ENCODE measurements around the gene PTCH1. TPM values are rescaled to one million over a fixed set of nuclear protein-coding genes. Genes with fewer than 3 reads are reported as not detected.

The PTCH1 gene
- polyA plus RNA-seq, 1 donor (not counting 4 experiments of a cell fraction or from before 2014, with no cell fraction given), result 1.7 TPM

DNA sequence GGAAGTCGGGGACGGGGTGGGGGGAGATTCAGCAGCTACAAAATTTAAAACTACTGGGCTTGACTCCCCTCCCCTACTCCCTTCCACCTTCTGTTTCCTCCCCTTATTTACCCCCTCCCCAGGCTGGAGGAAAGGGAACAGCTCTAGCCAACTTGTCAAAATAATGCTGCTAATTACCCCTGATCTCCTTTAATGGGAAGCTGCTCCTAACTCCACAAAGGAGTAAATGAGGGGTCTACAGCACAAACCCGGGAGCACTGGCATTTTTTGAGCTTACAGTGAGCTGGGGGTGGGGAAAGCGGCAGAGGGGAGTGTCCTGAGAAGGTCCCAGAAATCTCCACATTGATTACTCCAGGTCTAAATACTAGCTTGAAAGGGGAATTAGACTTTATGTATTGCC, 3.1 kb downstream of the PTCH1 start:
- H4K20me1 ChIP-seq (ENCODE audit: control insufficient read depth, extremely low read depth, insufficient read depth, low read length), result no peaks in the 10 kb centered on the region
- TF ChIP-seq, protein P1, sequence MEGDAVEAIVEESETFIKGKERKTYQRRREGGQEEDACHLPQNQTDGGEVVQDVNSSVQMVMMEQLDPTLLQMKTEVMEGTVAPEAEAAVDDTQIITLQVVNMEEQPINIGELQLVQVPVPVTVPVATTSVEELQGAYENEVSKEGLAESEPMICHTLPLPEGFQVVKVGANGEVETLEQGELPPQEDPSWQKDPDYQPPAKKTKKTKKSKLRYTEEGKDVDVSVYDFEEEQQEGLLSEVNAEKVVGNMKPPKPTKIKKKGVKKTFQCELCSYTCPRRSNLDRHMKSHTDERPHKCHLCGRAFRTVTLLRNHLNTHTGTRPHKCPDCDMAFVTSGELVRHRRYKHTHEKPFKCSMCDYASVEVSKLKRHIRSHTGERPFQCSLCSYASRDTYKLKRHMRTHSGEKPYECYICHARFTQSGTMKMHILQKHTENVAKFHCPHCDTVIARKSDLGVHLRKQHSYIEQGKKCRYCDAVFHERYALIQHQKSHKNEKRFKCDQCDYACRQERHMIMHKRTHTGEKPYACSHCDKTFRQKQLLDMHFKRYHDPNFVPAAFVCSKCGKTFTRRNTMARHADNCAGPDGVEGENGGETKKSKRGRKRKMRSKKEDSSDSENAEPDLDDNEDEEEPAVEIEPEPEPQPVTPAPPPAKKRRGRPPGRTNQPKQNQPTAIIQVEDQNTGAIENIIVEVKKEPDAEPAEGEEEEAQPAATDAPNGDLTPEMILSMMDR (optimal IDR thresholded peaks at IDR 0.05 in 1 of 3, IDR thresholded peaks at IDR 0.05 in 1 of 3, conservative IDR thresholded peaks at IDR 0.05 in 1 of 3; ENCODE audit: extremely low read depth in 1 of 3, insufficient read depth in 2 of 3, low read length in 3 of 3), result no peak
- no peak for TF ChIP-seq EZH2 (IDR thresholded peaks at IDR 0.05; ENCODE audit: low read length)
- no peak overlapping the region for H3K9ac ChIP-seq (ENCODE audit: control insufficient read depth, extremely low read depth, insufficient read depth, low read length)
- no peaks in the 10 kb centered on the region for H3K36me3 ChIP-seq (ENCODE audit: control insufficient read depth in 2 of 2, extremely low read depth in 1 of 2, insufficient read depth in 2 of 2, low read length in 2 of 2)
- H3K4me3 ChIP-seq (ENCODE audit: control insufficient read depth in 2 of 3, extremely low read depth in 1 of 3, insufficient read depth in 2 of 3, low read depth in 1 of 3, low read length in 3 of 3), result no peak overlapping the region
- H3K27ac ChIP-seq (ENCODE audit: control insufficient read depth, insufficient read depth, low read length), result no peak overlapping the region
- peaks cover 21% of the 10 kb centered on the region for H3K4me1 ChIP-seq (ENCODE audit: control insufficient read depth, extremely low read depth, insufficient read depth, low read length)
- no peak for FAIRE-seq
- no peaks in the 10 kb centered on the region for H3K79me2 ChIP-seq (ENCODE audit: control insufficient read depth, insufficient read depth, low read length)
- dilution Hi-C loops (cut with MboI; ENCODE audit: extremely low pct_ligation_motif_present, low sequenced_read_pairs), result no loop called here
- no peak overlapping the region for H2AFZ ChIP-seq (ENCODE audit: control insufficient read depth, low read length)
- H3K9me1 ChIP-seq (ENCODE audit: control insufficient read depth, extremely low read depth, insufficient read depth, low read length), result no peaks in the 10 kb centered on the region
- no peaks in the 10 kb centered on the region for H3K27me3 ChIP-seq (ENCODE audit: control insufficient read depth, extremely low read depth, insufficient read depth, low read length)
- no peak for DNase-seq (ENCODE audit: low read depth, low spot score)
- no peak overlapping the region for H3K4me2 ChIP-seq (ENCODE audit: control insufficient read depth, extremely low read depth, insufficient read depth, low read depth, low read length)
- H3K9me3 ChIP-seq (ENCODE audit: control insufficient read depth, low read depth, low read length), result no peaks in the 10 kb centered on the region

DNA sequence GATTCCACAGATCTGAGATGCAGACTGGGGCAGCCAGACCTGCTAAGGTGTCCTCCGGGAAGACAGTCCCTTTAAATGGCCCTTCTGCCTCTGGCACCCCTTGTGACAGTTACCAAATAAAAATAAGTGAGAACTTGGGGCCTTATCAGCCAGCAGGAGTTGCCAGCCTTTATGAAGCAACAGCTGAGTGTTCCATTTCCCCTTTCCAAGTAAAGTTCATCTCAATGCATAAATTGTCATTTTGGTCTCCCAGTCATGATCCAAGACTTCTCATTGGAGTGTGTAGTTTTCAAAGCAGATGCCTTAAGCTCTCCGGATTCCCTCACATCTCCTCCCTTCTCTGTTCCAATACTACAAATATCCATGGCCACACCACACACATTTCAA, 4.1 kb downstream of the PTCH1 start:
- Histone ChIP-seq H3K27me3 (ENCODE audit: control insufficient read depth, extremely low read depth, insufficient read depth, low read length) (no peaks in the 10 kb centered on the region), H3K9ac (ENCODE audit: control insufficient read depth, extremely low read depth, insufficient read depth, low read length) (no peak overlapping the region), H3K79me2 (ENCODE audit: control insufficient read depth, insufficient read depth, low read length) (no peaks in the 10 kb centered on the region), H3K36me3 (ENCODE audit: control insufficient read depth in 2 of 2, extremely low read depth in 1 of 2, insufficient read depth in 2 of 2, low read length in 2 of 2) (no peaks in the 10 kb centered on the region), H3K4me1 (ENCODE audit: control insufficient read depth, extremely low read depth, insufficient read depth, low read length) (peaks cover 21% of the 10 kb centered on the region), H3K4me3 (ENCODE audit: control insufficient read depth in 2 of 3, extremely low read depth in 1 of 3, insufficient read depth in 2 of 3, low read depth in 1 of 3, low read length in 3 of 3) (peak overlapping the region in 1 of 3 experiments; percentile 94), H3K9me3 (ENCODE audit: control insufficient read depth, low read depth, low read length) (no peaks in the 10 kb centered on the region), H3K4me2 (ENCODE audit: control insufficient read depth, extremely low read depth, insufficient read depth, low read depth, low read length) (peak overlapping the region; percentile 100), H3K27ac (ENCODE audit: control insufficient read depth, insufficient read depth, low read length) (no peak overlapping the region), H4K20me1 (ENCODE audit: control insufficient read depth, extremely low read depth, insufficient read depth, low read length) (no peaks in the 10 kb centered on the region), H3K9me1 (ENCODE audit: control insufficient read depth, extremely low read depth, insufficient read depth, low read length) (no peaks in the 10 kb centered on the region), H2AFZ (ENCODE audit: control insufficient read depth, low read length) (no peak overlapping the region)
- dilution Hi-C loops (cut with MboI; ENCODE audit: extremely low pct_ligation_motif_present, low sequenced_read_pairs), result no loop called here
- DNase-seq (ENCODE audit: low read depth, low spot score) (no peak), FAIRE-seq (no peak)
- no peak for TF ChIP-seq EZH2 (IDR thresholded peaks at IDR 0.05; ENCODE audit: low read length)
- TF ChIP-seq, protein P1 (optimal IDR thresholded peaks at IDR 0.05 in 1 of 3, IDR thresholded peaks at IDR 0.05 in 1 of 3, conservative IDR thresholded peaks at IDR 0.05 in 1 of 3; ENCODE audit: extremely low read depth in 1 of 3, insufficient read depth in 2 of 3, low read length in 3 of 3), result no peak

Data from keratinocyte (primary cell).